GM18870 (cell line): ENCODE measurements around the gene SCRT2.

Experiments used
- ATAC-seq: cut with Tn5 transposase; IDR thresholded peaks from one replicate; pipeline ENCODE4 v1.9.1; 2021; ENCODE audit warnings: moderate library complexity; ENCODE audit not compliant: unreplicated experiment

The SCRT2 gene

DNA sequence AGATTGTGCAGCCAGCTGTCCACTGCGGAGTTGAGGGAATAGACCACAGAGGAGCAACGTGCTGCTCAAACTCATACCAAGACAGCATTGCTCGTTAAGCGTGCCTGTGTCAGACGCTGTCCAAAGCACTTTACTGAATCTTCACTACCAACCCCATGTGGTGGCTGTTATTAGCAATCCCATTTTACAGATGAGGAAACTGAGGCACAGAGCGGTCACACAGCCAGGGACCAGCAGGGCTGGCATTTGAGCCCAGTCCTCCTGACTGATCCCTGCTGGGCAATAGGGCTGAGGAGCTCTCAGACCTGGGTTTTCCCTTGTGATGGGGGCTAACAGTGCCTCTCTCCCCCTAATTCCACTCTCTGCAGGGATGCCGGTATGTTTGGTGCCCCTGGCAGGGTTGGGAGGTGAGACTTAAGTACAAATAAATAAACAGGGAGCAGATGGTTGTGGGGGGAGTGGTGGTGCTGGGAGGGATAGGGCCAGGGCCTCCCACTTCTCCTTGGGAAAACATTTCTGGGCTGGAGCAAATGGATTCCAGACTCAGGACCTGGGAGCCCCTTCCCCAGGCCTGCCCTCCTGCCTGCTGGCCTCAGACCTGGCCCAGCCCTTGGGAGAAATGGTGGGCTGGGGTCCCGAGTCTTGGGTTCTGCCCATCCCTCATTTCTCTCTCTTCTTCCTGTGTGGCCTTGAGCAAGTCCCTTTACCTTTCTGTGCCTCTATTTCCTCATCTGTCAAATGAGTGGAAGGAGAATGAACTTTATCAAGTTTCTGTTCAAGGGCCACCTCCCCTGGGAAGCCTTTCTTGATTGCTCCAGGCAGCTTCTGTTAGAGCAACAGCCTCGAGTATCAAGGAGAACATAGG is 40.3 kb downstream of the SCRT2 start:
- ATAC-seq: no peak

DNA sequence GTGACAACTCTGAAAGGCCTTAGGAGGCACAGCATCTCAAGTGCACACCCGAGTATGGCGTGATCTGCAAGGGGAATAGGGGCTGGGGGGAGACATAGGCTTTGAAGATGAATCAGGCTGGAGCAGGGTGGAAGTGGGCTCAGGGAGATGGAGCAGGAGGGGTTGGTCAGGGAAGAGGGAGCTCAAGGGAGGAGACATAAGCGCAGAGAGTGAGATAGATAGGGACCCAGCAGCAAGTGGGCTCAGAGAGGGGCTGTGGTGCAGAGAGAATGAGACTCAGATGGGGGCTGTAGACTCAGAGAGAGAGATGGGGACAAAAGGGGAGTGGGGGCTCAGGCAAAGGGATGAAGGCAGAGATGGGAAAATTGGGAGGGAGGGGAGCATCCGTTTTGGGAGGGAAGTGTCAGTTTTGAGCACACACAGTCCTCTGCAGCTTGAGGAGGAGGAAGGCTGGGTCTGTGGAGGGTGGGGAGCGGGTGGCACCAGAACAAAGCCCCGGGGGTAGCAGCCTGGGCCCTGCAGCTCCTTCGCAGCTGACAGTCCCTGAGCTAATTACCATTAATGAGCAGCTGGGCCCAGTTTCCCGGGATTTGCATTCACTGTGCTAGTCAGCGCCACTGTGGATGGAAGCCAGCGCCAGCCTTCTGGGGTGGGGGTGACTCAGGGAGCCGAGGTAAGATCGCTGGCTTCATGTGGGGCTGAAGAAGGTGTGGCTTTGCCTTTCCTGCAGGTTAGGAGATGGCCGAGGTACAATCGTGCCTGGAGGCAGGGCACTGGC is 41.3 kb downstream of the SCRT2 start:
- ATAC-seq: no peak

DNA sequence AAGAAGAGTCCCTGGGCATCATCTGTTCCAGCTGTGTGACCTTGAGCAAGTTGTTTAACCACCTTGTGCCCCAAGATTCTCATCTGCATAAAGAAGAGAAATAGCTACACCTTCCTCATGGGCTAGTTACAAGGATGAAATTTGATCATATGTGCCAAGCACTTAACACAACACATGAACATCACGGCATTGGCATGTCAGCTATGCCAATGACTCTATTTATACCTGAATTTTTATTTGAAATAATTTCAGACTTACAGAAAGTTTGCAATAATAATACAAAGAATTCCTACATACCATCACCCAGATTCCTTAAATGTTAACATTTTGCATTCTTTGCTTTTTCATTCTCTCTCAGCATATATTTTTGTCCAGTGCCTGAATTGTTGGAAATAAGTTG is 44.5 kb downstream of the SCRT2 start:
- ATAC-seq: no peak

DNA sequence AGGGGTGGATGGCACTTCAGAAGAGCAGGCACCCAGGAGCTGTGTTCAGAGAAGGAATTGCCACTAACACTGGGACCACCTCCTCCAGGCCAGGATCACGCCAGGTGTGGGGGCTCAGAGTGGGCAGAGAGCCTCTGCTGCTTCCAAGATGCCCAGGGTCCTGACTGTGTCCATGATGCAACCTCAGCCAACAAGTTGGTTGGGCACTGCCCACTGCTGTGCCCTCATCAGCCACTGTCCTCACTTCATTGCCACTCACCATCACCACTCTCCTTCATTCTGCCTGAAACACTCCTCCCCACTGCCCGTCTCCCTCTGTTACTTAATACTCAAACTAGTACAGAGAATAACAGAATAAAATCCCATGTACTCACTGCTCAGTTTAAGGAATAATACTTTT is 49.0 kb downstream of the SCRT2 start:
- ATAC-seq: no peak

DNA sequence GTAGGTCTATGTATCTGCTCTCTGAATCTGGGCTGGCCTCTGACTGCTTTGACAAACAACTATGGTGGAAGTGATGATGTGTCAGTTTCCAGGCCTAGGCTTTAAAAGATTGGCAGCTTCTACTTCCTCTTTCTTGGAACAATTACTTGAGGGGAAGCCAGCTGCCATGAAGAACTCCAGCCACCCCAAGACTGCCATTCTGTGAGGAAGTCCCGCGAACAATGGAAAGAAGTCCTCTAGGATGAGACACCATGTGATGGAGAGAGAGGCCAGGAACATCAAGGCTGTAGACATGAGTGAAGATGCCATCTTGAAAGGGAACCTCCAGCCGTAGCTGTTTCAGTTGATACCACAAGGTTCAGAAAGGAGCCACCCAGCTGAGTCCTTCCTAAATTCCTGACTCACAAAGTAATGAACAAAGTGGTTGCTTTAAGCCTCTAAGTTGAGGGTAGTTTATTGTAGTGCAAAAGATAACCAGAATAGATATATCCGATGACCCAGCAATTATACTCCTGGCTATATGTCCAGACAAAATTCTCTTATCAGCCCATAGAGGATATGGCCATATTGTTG is 50.2 kb downstream of the SCRT2 start:
- no peak for ATAC-seq

DNA sequence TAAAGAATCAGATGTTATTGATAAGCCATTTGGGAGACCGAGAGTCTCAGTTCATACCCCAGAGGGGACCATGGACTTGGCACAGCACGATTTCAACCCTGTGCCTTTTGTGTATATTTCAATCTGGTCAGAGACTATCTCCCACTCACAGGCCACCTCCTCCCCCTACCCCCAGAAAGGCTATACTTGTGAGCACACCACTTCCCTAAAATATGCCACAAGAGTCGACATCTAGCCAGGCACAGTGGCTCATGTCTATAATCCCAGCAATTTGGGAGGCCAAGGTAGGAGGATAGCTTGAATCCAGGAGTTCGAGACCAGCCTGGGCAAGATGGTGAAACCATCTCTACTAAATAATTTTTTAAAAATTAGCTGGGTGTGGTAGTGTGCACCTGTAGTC is 51.9 kb downstream of the SCRT2 start:
- no peak for ATAC-seq

DNA sequence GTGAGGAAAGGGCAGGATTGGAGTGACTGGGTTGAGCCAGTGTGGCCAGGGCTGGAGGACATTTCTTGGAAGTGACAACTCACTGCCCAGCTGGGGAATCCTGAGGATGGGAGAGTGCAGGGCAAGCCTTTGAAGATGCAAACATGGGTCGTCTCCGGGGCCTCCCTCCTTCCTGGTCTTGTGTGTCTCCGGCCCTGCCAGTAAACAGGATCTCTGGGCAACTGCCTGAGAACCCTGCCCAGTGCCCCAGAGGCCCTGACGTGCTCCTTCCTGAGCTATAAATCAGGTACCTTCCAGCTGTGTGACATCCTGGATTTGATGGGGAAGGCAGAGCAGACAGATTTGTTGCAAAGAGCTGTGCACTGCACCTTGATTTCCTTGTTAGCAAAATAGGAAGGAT is 52.6 kb downstream of the SCRT2 start:
- ATAC-seq: no peak

DNA sequence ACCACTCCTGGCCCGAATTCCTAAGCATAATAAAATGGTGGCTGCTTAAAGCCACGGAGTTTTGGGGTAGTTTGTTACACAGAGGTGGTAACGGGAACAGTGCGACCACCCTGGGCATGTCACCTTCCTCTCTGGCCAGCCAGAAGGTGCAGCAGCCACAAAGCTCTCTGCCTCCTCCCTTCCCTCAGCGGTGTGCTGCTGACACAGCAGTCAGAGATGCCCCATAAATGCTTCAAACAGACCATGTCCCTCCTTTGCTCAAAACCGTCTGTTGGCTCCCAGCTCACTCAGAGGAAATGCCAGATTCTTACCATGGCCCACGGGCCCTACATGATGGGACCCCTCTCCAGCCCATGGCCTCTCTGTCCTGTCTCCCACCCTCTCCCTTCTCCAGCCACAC is 53.4 kb downstream of the SCRT2 start:
- ATAC-seq: no peak

DNA sequence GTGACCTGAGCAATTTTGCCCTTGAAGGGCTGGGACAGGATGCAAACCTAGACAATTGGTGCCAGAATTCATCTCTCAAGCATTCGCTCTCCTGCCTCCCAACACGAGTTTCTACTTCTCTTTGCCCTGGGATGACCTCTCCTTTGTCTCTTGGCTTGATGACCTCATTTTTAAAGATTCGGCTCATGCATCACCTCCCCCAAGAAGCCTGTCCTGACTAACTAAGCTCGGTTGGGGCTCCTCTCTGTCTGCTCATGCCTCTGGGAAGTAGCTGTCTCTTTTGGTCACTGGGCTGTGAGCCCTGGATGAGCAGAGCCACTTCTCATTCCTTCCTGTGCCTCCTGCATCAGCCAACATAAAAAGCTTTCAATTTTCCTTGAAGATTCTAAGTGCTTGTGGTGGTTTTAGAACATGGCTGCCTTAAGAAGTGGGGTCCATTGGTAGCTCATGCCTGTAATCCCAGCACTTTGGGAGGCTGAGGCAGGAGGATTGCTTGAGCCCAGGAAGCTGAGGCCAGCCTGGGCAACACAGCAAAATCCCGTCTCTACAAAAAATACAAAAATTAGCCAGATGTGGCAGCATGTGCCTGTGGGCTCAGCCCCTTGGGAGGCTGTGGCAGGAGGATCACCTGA is 54.4 kb downstream of the SCRT2 start:
- ATAC-seq: no peak

DNA sequence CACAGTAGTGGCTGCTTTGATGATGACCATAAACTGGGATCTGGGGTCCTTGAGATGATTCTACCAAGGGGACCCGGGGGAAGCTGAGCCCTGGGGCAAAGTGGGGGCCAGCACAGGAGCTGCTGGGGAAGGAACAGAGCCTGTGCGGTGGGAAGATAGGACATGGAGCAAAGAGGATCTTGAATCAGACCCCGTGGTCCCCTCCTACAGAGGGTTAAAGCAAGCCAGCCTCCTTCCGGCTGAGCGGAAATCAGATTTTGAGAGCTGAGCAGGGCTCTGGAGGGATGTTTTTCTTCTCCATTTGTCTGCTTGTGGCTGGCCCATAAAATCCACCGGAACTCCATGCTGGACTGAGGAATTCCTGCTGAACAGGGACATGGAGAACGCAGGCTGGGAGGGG is 55.4 kb downstream of the SCRT2 start:
- ATAC-seq: no peak

DNA sequence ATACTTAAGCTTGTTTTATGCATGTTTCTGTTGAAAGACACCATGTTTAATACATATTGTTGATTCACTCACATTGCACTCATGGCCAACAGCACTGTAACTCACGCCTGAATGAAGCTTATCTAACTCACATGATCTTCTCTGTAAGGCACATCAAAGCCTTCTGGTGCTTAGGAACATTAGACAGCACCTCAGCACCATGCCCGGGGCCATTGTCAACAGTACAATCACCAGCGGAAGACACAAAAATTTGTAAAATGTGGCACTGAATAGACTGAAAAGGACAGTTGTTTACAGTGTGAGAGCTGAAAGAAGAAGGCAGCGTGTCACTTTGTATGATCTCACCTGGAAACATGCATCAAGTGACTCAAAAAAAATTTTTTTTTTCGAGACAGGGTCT is 56.6 kb downstream of the SCRT2 start:
- ATAC-seq: no peak

DNA sequence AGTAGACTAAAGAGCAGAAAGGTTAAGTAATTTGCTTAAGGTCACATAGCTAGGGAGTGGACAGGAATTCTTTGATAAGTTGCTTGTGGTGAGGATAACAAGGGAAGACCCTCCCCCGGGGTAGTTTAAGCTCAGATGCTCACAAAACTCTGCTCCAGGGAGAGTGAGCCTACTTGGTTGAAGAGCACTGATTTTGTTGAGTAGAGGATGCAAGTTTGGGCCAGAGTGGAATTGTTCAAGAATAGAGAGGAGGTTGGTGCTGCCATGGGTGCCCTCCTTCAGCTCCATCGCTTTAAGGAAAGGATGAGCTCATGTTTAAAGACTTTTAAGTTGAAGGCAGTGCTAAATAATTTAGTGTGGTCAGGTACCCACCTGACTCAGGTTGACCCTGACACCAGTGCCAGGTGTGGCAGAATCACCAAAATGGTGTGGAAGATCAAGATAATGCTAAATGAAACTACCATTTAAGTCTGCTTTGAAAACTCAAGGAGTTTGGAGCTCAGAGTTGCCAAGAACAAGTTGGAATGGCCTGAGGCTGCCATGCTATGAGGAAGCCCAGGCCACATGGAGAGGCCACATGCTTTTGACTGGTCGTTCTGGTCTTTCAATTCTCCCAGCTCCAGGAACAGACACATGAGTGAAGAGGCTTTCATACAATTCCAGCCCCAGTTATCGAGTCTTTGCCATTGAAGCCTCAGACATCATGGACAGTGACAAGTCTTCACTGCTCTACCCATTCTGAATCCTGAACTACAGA is 57.5 kb downstream of the SCRT2 start:
- no peak for ATAC-seq

DNA sequence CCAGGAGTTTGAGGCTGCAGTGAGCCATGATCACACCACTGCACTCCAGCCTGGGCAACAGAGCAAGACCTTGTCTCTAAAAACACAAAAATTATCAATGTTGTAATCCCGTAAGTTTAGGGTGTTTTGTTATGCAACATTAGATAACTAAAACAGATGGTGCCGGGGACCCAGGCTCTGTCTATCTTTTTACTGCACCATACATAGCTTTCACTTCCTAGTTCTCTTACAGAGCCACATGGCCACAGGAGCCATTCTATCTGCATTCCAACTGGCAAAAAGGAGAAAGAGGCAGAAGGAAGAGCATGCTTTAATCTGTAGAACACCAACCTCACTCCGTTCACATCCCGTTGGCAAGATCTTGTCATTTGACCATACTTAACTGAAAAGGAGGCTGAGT is 60.1 kb downstream of the SCRT2 start:
- no peak for ATAC-seq

DNA sequence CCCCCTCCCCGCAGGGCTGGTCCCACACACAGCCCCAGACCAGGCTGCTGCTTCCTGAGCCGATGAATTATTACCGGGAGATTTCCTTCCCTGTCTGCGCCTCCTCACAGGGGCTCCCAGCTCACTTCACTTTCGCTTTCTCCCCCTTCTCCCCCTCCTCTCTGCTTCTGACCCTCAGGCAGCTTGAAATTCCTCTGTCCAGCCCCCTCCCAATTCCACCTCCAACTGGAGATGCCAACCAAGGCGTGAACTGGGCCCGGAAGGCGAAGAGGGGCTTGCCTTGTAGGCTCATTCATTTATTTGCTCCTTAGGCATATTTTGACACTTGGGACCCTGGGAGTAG is 63.8 kb downstream of the SCRT2 start:
- ATAC-seq: no peak
